ENCODE data around the gene RIOK2.

The RIOK2 gene

GRCh38 chr5:97151370-97151769 is 31.7 kb downstream of the RIOK2 start:
- no peaks in the 10 kb centered on the region for H3K27me3 ChIP-seq (ENCODE audit: insufficient read depth, poor library complexity, severe bottlenecking)
- TF ChIP-seq GABPA (IDR thresholded peaks at IDR 0.05; ENCODE audit: low read depth) (no peak), SPI1 (IDR thresholded peaks at IDR 0.05; ENCODE audit: borderline replicate concordance, low read depth) (no peak), CTCF (IDR thresholded peaks at IDR 0.05; ENCODE audit: insufficient read depth, low read length) (no peak), POLR2AphosphoS5 (IDR thresholded peaks at IDR 0.05; ENCODE audit: low read depth) (no peak), REST (IDR thresholded peaks at IDR 0.05; ENCODE audit: insufficient replicate concordance, low read depth) (no peak)
- H3K27ac ChIP-seq (replicated peaks): no peak overlapping the region
- no peak overlapping the region for H3K4me3 ChIP-seq (replicated peaks; ENCODE audit: insufficient read depth, low read length)
- DNase-seq (ENCODE audit: low read depth in 1 of 2, low spot score in 1 of 2): no peak

- no peaks in the 10 kb centered on the region for H3K27me3 ChIP-seq (ENCODE audit: insufficient read depth, poor library complexity, severe bottlenecking)
- H3K27ac ChIP-seq (replicated peaks): no peak overlapping the region
- TF ChIP-seq REST (IDR thresholded peaks at IDR 0.05; ENCODE audit: insufficient replicate concordance, low read depth) (no peak), CTCF (IDR thresholded peaks at IDR 0.05; ENCODE audit: insufficient read depth, low read length) (no peak), SPI1 (IDR thresholded peaks at IDR 0.05; ENCODE audit: borderline replicate concordance, low read depth) (no peak), POLR2AphosphoS5 (IDR thresholded peaks at IDR 0.05; ENCODE audit: low read depth) (no peak)
Measured at GRCh38 chr5:97150401-97150800, 32.6 kb downstream of the RIOK2 start.

GRCh38 chr5:97149709-97150108 is 33.3 kb downstream of the RIOK2 start:
- Histone ChIP-seq H3K27ac (replicated peaks) (no peak overlapping the region), H3K27me3 (ENCODE audit: insufficient read depth, poor library complexity, severe bottlenecking) (no peaks in the 10 kb centered on the region), H3K4me3 (replicated peaks; ENCODE audit: insufficient read depth, low read length) (no peak overlapping the region)
- TF ChIP-seq GABPA (IDR thresholded peaks at IDR 0.05; ENCODE audit: low read depth): no peak
- no peak for DNase-seq (ENCODE audit: low read depth in 1 of 2, low spot score in 1 of 2)

More at GRCh38 chr5:97150401-97150800, 32.6 kb downstream of the RIOK2 start:
- DNase-seq (ENCODE audit: low read depth in 1 of 2, low spot score in 1 of 2): no peak
- no peak overlapping the region for H3K4me3 ChIP-seq (replicated peaks; ENCODE audit: insufficient read depth, low read length)

GRCh38 chr5:97148288-97148687 is 34.8 kb downstream of the RIOK2 start:
- no peak for TF ChIP-seq CTCF (IDR thresholded peaks at IDR 0.05; ENCODE audit: insufficient read depth, low read length)
- TF ChIP-seq POLR2AphosphoS5 (IDR thresholded peaks at IDR 0.05; ENCODE audit: low read depth): no peak
- no peak for TF ChIP-seq SPI1 (IDR thresholded peaks at IDR 0.05; ENCODE audit: borderline replicate concordance, low read depth)
- no peak for TF ChIP-seq GABPA (IDR thresholded peaks at IDR 0.05; ENCODE audit: low read depth)
- no peak for TF ChIP-seq REST (IDR thresholded peaks at IDR 0.05; ENCODE audit: insufficient replicate concordance, low read depth)
- H3K27me3 ChIP-seq (ENCODE audit: insufficient read depth, poor library complexity, severe bottlenecking): no peaks in the 10 kb centered on the region
- H3K27ac ChIP-seq (replicated peaks): no peak overlapping the region
- H3K4me3 ChIP-seq (replicated peaks; ENCODE audit: insufficient read depth, low read length): no peak overlapping the region
- DNase-seq (ENCODE audit: low read depth in 1 of 2, low spot score in 1 of 2): no peak
